ENCODE data around the gene FHAD1.

Gene FHAD1

GRCh38 chr1:15405106-15405850 is 158.3 kb downstream of the FHAD1 start:
- TF ChIP-seq, protein P1, sequence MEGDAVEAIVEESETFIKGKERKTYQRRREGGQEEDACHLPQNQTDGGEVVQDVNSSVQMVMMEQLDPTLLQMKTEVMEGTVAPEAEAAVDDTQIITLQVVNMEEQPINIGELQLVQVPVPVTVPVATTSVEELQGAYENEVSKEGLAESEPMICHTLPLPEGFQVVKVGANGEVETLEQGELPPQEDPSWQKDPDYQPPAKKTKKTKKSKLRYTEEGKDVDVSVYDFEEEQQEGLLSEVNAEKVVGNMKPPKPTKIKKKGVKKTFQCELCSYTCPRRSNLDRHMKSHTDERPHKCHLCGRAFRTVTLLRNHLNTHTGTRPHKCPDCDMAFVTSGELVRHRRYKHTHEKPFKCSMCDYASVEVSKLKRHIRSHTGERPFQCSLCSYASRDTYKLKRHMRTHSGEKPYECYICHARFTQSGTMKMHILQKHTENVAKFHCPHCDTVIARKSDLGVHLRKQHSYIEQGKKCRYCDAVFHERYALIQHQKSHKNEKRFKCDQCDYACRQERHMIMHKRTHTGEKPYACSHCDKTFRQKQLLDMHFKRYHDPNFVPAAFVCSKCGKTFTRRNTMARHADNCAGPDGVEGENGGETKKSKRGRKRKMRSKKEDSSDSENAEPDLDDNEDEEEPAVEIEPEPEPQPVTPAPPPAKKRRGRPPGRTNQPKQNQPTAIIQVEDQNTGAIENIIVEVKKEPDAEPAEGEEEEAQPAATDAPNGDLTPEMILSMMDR (IDR thresholded peaks at IDR 0.05; ENCODE audit: borderline replicate concordance, insufficient read depth, low read depth, low read length): no peak

GRCh38 chr1:15406614-15407559 is 159.9 kb downstream of the FHAD1 start:
- TF ChIP-seq, protein P1 (IDR thresholded peaks at IDR 0.05; ENCODE audit: borderline replicate concordance, insufficient read depth, low read depth, low read length): no peak
- no peak overlapping the region for H3K4me3 ChIP-seq (ENCODE audit: low read depth, low read length)

More at GRCh38 chr1:15405106-15405850, 158.3 kb downstream of the FHAD1 start:
- H3K4me3 ChIP-seq (ENCODE audit: low read depth, low read length): no peak overlapping the region

- H3K4me3 ChIP-seq (ENCODE audit: low read depth, low read length): no peak overlapping the region
- TF ChIP-seq, protein P1 (IDR thresholded peaks at IDR 0.05; ENCODE audit: borderline replicate concordance, insufficient read depth, low read depth, low read length): no peak
These were observed 160.6 kb downstream of the FHAD1 start for GRCh38 chr1:15407580-15407979.

DNA sequence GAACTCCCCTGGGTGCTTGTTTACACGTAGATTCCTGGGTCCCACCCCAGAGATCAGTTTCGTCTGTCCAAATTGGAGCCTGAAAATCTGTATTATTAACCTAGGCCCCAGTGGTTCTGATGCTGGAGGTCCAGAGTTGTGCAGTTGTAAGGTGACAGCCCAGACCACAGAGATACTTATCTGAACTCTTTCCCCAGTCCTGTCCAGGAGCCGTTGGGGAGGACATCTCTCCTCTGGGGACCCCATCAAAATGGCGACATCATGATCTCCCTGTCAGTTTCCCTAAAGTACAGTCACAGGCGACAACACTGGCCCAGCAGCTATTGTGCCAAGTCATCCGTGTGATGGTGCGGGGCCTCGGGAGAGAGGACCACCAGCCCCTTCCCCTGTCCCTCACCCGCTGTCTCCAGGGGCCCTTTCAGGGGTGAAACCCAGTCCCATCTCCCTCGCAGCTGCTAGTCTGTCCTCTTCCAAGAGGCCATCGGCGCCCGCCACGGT is 161.9 kb downstream of the FHAD1 start:
- H3K4me3 ChIP-seq (ENCODE audit: low read depth, low read length): peak overlapping the region; percentile 83
- TF ChIP-seq, protein P1 (IDR thresholded peaks at IDR 0.05; ENCODE audit: borderline replicate concordance, insufficient read depth, low read depth, low read length): no peak

DNA sequence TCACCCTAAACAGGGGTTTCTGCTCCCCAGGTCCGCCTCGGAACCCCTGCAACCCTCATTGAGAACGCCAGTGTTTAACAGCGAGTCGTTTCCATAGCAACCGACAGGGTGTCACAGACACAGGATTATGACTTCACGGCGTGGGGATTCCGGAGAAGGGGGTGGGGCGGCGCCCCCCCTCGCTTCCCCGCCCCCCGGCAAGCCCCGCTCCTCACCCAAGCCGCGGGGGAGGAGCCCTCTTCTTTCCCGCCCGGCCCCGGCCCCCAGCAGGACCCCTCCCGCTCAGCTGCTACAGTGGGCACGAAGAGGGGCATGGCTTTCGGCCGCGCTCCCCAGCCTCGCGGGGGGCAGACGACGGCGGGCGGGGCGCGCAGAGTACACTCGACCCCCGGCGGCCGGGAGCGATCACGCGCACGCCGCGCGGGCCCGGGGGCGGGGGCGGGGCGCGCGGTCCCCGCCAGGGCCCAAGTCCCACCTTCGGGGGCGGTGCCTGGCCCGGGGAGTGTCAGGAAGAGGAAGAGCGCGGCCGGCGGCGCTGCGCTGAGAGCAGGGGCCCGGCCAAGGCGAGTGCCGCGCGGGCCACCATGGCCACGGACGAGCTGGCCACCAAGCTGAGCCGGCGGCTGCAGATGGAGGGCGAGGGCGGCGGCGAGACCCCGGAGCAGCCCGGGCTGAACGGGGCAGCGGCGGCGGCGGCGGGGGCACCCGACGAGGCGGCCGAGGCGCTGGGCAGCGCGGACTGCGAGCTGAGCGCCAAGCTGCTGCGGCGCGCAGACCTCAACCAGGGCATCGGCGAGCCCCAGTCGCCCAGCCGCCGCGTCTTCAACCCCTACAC is 162.6 kb downstream of the FHAD1 start, which contains the start of gene EFHD2:
EFHD2 (plus strand) TSS at position 501 of the 835 bp plus-strand sequence; CDS start at position 585, 84 bp downstream.
- TF ChIP-seq, protein P1 (IDR thresholded peaks at IDR 0.05; ENCODE audit: borderline replicate concordance, insufficient read depth, low read depth, low read length): no peak
- peak within 1 kb of the TSS; percentile 83 for H3K4me3 ChIP-seq (ENCODE audit: low read depth, low read length)

- TF ChIP-seq, protein P1 (IDR thresholded peaks at IDR 0.05; ENCODE audit: borderline replicate concordance, insufficient read depth, low read depth, low read length): no peak
- H3K4me3 ChIP-seq (ENCODE audit: low read depth, low read length): peak overlapping the region; percentile 83
These were observed 163.3 kb downstream of the FHAD1 start for GRCh38 chr1:15410223-15410883.

All from GM12875 (cell line).